ENCODE measurements around the gene ASTE1. TPM values are rescaled to one million over a fixed set of nuclear protein-coding genes. Genes with fewer than 3 reads are reported as not detected.

ASTE1 gene
- total and polyA plus RNA-seq, 9 of the 15 experiments (the other 6 are each of a cell fraction or from before 2014, with no cell fraction given), result 3.5 to 12.1 (median 6.9) TPM

DNA sequence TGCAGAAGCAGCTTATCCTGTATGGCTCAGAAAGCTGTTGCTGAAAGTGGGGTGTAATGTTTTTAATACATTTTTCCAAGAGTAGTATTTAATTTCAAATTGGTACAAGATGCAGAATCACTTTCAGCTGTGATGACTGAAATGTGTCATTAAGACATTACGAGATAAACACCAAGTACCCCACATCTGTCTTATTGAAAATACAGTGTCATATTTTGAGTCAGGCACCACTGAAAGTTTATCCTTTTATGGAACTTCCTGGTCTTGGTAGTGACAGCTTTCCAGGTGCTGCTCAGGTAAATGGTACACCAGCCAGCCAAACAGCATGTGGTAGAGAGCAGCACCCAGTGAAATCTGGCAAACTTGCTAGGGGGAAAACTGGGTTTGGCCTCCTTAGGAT is 16.9 kb downstream of the ASTE1 start:
- FAIRE-seq (no peak), ATAC-seq (no peak), DNase-seq (ENCODE audit: extremely low read depth in 1 of 4, low spot score in 3 of 4) (no peak)
- BruUV-seq (replicated peaks), result no TSS peak
- no peaks in the 10 kb centered on the region for H3K9me1 ChIP-seq (ENCODE audit: control insufficient read depth, insufficient read depth, low read length)
- H3K79me2 ChIP-seq (ENCODE audit: control insufficient read depth, insufficient read depth, low read length), result no peaks in the 10 kb centered on the region
- no peak overlapping the region for H3K4me3 ChIP-seq
- H3K9me3 ChIP-seq (replicated peaks; ENCODE audit: control insufficient read depth, insufficient read depth, low read depth, low read length), result no peaks in the 10 kb centered on the region
- H3K4me1 ChIP-seq (replicated peaks in 1 of 2; ENCODE audit: control insufficient read depth in 2 of 2, insufficient read depth in 2 of 2, low read length in 2 of 2), result no peaks in the 10 kb centered on the region
- intact Hi-C loops (cut with micrococcal nuclease) (no loop called here), in situ Hi-C loops (cut with MboI) (no loop called here)
- H3K9ac ChIP-seq (ENCODE audit: insufficient read depth in 1 of 2, low read depth in 2 of 2, low read length in 2 of 2), result no peak overlapping the region
- CTCF ChIA-PET (ENCODE audit: low intra/inter-chr PET ratio), result no interaction called here
- peaks cover 34% of the 10 kb centered on the region for H3K36me3 ChIP-seq (ENCODE audit: control insufficient read depth, insufficient read depth, low read length)
- POLR2A ChIA-PET, result interaction anchor here (0.5 kb wide), 1 partner anchor 82 kb away, joined by 3 read pairs; no protein-coding TSS in a partner anchor
- no peaks in the 10 kb centered on the region for H4K20me1 ChIP-seq (replicated peaks; ENCODE audit: control insufficient read depth, insufficient read depth, low read length)
- H3K27ac ChIP-seq (ENCODE audit: extremely low read depth, low read depth, low read length), result no peak overlapping the region
- WGBS (ENCODE audit: insufficient coverage, low coverage, missing lambda C conversion rate), result 100% methylated on average over 1 of the region's 1 CpG
- H3K27me3 ChIP-seq (ENCODE audit: control insufficient read depth in 2 of 2, insufficient read depth in 2 of 2, low read length in 2 of 2), result no peaks in the 10 kb centered on the region
- no peak overlapping the region for H3K4me2 ChIP-seq (ENCODE audit: insufficient read depth, low read length)
- no peak overlapping the region for H2AFZ ChIP-seq (ENCODE audit: low read depth, low read length)
- TF ChIP-seq ATF4 (CRISPR knock-in tag; IDR thresholded peaks at IDR 0.05), result no peak
- no peak for TF ChIP-seq HDGF (IDR thresholded peaks at IDR 0.05)
- TF ChIP-seq, protein P1, sequence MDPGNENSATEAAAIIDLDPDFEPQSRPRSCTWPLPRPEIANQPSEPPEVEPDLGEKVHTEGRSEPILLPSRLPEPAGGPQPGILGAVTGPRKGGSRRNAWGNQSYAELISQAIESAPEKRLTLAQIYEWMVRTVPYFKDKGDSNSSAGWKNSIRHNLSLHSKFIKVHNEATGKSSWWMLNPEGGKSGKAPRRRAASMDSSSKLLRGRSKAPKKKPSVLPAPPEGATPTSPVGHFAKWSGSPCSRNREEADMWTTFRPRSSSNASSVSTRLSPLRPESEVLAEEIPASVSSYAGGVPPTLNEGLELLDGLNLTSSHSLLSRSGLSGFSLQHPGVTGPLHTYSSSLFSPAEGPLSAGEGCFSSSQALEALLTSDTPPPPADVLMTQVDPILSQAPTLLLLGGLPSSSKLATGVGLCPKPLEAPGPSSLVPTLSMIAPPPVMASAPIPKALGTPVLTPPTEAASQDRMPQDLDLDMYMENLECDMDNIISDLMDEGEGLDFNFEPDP (CRISPR knock-in tag; IDR thresholded peaks at IDR 0.05), result no peak
- TF ChIP-seq ETV5 (CRISPR knock-in tag; IDR thresholded peaks at IDR 0.05; ENCODE audit: low read depth), result no peak
- no peak for TF ChIP-seq DMBX1 (CRISPR knock-in tag; IDR thresholded peaks at IDR 0.05; ENCODE audit: borderline replicate concordance)
- TF ChIP-seq, protein P2, sequence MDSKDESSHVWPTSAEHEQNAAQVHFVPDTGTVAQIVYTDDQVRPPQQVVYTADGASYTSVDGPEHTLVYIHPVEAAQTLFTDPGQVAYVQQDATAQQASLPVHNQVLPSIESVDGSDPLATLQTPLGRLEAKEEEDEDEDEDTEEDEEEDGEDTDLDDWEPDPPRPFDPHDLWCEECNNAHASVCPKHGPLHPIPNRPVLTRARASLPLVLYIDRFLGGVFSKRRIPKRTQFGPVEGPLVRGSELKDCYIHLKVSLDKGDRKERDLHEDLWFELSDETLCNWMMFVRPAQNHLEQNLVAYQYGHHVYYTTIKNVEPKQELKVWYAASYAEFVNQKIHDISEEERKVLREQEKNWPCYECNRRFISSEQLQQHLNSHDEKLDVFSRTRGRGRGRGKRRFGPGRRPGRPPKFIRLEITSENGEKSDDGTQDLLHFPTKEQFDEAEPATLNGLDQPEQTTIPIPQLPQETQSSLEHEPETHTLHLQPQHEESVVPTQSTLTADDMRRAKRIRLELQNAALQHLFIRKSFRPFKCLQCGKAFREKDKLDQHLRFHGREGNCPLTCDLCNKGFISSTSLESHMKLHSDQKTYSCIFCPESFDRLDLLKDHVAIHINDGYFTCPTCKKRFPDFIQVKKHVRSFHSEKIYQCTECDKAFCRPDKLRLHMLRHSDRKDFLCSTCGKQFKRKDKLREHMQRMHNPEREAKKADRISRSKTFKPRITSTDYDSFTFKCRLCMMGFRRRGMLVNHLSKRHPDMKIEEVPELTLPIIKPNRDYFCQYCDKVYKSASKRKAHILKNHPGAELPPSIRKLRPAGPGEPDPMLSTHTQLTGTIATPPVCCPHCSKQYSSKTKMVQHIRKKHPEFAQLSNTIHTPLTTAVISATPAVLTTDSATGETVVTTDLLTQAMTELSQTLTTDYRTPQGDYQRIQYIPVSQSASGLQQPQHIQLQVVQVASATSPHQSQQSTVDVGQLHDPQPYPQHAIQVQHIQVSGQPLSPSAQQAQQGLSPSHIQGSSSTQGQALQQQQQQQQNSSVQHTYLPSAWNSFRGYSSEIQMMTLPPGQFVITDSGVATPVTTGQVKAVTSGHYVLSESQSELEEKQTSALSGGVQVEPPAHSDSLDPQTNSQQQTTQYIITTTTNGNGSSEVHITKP (IDR thresholded peaks at IDR 0.05; ENCODE audit: partially characterized antibody), result no peak
- TF ChIP-seq E2F6 (IDR thresholded peaks at IDR 0.05; ENCODE audit: borderline replicate concordance in 1 of 2, extremely low read depth in 1 of 2, insufficient read depth in 1 of 2, insufficient read length in 1 of 2, low read depth in 1 of 2, low read length in 1 of 2, poor library complexity in 1 of 2, severe bottlenecking in 1 of 2), result no peak
- TF ChIP-seq ZBTB7A (IDR thresholded peaks at IDR 0.05; ENCODE audit: borderline replicate concordance, control insufficient read depth, low read depth, low read length), result no peak
- TF ChIP-seq CSDE1 (IDR thresholded peaks at IDR 0.05), result no peak
- no peak for TF ChIP-seq MIER1 (IDR thresholded peaks at IDR 0.05; ENCODE audit: low read depth)
- no peak for TF ChIP-seq POLR2AphosphoS5 (IDR thresholded peaks at IDR 0.05; ENCODE audit: control insufficient read depth, insufficient read depth, low read depth, low read length)
- TF ChIP-seq ZNF311 (CRISPR knock-in tag; IDR thresholded peaks at IDR 0.05), result no peak
- no peak for TF ChIP-seq FOXP4 (CRISPR knock-in tag; IDR thresholded peaks at IDR 0.05; ENCODE audit: borderline replicate concordance)

All from K562 (cell line).